GM21360 (cell line): ENCODE data around the gene KCNJ15.
"Not testable (repeated sequence)": the region's sequence is repeated elsewhere in the genome, so short reads cannot be mapped to it uniquely, and the experiment has no call there.

ENCODE experiments used
- ATAC-seq: cut with Tn5 transposase; IDR thresholded peaks from one replicate; pipeline ENCODE4 v1.9.1; 2021; ENCODE audit warnings: mild to moderate bottlenecking, moderate library complexity; ENCODE audit not compliant: unreplicated experiment

Gene KCNJ15

GRCh38 chr21:38256599-38257302 is at the start of gene KCNJ15:
Gene KCNJ15, plus strand, starts transcription at chr21:38256991. Its CDS starts 42,271 bp downstream, at chr21:38299262.
- ATAC-seq: no peak

DNA sequence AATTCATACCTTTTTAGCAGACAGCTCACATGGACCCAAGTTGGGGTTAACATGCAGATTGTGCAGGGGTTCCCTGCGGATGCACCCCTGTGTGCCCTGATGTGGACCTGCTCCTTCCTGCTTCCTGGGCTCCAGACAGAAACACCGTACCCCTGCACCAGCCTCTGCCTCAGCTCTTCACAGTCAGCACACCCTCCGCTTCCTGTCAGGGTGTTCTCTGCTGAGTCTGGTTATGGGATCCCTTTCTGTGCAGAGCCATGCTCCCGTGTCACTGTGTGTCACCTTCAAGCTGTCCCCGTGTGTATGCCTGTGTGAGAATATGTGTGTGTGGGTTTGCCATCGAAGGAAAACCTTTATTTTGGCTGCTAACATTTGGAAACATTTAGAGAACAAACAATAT is 48.7 kb upstream of the KCNJ15 start:
- no peak for ATAC-seq

- ATAC-seq: no peak
Observed at GRCh38 chr21:38211321-38211720, 45.5 kb upstream of the KCNJ15 start.

GRCh38 chr21:38212706-38213105 is 44.1 kb upstream of the KCNJ15 start:
- no peak for ATAC-seq

GRCh38 chr21:38219049-38219628 is 37.7 kb upstream of the KCNJ15 start:
- no peak for ATAC-seq

DNA sequence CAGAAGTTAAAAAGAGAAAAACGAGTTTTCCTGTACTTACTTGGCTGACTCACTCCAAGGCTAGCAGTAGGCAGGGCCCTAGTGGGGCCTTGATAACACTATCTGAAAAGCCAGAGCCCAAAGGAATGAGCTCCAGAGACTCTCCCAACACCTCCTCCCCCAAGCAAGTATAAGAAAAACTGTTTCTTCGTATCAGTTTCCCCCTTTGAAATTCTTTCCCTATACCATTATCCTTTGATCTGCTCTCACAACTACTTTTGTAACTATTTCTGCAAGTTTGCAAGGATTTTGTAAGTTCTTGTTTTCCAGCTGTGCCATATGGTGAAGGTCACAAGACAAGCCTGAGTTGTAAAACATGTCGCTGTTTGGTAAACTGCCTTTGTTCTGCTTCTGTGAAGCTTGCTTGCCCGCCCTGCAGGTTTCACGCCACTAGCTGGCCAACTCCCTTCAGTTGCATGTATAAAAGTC is 36.5 kb upstream of the KCNJ15 start:
- ATAC-seq: no peak

GRCh38 chr21:38221594-38221993 is 35.2 kb upstream of the KCNJ15 start:
- ATAC-seq: no peak

- ATAC-seq: no peak
Observed at GRCh38 chr21:38223893-38224540, 32.8 kb upstream of the KCNJ15 start.

DNA sequence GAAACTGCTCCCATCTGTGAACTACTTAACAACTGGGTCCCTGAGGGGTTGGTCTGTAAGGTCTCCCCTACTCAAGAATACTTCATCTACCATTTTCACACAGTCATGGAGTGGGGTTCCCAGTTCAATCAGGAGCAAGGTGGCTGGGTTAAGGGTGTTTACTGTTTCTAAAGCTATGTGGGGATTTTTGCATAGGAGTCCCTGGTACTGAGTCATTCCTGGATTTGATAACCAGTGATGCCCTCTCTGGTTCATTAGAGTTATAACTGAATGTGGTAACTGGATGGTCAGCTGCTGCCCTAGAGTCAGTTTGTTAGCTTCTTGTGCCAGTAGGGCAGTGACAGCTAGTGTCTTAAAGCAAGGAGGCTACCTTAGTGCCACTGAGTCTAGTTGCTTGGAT is 29.4 kb upstream of the KCNJ15 start:
- no peak for ATAC-seq

GRCh38 chr21:38228115-38228514 is 28.7 kb upstream of the KCNJ15 start:
- ATAC-seq: no peak

DNA sequence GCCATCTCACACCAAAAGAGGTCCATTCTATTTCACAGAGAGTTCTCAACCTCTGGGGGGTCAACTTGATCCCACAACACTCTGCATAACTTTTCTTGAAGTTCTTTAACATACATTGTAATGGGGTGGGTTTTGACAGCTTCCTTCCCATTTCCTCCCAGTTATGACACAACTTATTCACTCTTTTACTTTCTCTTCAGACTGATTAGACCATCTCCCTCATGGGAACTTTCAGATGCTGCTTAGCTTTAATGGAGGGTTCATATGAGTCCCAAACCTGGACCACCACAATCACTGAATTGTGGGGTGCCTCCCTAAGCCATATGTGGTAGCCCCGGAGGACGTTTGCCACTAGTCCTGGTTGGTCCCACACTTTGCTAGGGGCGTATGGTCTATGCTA is 28.3 kb upstream of the KCNJ15 start:
- no peak for ATAC-seq

- no peak for ATAC-seq
Observed at GRCh38 chr21:38229260-38229877, 27.4 kb upstream of the KCNJ15 start.

DNA sequence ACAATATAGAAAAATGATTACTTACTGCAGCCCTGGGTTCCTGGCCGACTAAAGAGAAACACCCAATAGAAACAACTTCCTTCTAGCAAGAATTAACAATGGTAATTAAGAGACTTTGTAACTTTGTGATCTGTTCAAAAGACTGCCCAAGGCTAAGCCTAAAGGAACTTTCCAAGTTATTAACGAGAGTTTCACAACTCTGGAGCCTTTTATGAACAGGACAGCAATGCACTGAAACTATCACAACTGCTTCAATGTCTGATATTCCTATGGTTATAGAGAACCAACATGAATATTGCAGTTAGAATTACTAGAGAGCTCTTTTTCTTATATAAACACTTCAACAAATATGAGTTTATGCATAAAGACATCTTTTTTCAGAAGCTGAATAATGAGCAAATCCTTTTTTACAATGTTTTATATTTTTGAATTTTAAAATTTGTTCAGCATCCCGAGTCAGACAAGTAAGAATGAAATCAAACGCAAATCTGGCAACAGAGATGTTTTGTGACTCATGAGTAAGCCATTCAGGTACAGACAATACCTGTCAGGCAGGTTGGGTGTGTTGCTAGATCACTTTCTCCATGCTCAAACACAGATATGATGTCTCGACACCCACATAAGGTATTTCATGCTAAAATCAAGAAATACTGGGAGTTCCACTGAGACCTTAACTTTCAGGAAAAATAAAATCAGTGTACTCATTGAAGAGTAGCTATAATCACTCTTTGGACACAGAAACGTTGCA is 22.2 kb upstream of the KCNJ15 start:
- ATAC-seq: no peak

GRCh38 chr21:38235251-38235650 is 21.5 kb upstream of the KCNJ15 start:
- not testable (repeated sequence) for ATAC-seq

DNA sequence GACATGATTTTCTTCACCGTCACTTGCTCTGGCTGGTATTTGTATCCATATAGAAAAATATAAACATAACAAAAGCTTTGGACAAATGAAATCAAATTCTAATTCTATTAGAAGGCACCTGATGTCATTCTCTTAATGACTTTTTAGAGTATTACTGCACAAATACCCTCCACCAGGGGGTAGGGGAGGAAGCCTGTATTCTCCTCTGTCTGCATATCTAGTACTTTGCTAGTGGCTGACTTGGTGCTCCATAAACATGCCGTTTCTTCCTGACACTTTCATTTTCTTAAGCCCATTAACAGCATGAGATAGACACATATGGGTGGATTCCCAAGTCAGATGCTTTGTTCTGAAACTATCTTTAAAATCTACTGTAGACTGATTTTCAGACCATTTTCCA is 20.6 kb upstream of the KCNJ15 start:
- ATAC-seq: no peak

- no peak for ATAC-seq
Observed at GRCh38 chr21:38239672-38240071, 17.1 kb upstream of the KCNJ15 start.

DNA sequence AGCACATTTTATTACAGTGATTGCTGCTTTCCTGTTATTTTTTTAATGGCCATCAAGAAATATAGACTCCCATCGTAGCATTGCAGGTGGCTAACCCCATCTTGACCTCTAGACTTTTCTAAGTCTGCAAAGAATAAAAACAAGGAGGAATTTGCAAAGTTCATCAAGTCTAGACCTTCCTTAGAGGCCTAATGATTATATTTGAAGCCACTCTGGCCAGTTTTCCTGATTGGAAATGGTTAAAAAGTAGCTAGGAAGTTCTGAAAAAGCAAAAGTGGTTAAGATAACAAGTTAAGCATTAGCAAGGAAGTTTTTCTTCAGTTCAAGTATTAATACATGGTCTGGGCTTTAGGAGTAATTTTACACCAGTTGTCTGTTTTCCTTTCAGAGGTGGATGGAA is 16.7 kb upstream of the KCNJ15 start:
- no peak for ATAC-seq

GRCh38 chr21:38241029-38241740 is 15.6 kb upstream of the KCNJ15 start:
- ATAC-seq: no peak

DNA sequence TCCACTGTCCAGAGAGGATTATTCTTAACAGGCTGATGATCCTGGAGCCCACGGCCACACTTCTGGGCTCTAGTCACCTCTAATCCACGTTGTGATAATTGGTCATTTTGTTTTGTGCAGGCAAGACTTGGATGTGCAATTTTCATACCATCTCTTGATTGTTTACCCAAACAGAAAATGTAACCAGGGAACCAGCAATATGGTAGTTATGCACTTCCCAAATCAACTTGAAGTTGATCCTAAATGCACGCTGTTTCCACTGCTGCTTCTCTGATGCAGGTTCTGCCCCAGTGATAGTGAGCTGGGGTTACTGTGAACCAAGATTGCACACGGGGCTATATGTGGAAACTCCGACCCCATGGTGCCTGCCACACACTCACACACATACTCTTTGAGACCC is 14.7 kb upstream of the KCNJ15 start:
- no peak for ATAC-seq

- no peak for ATAC-seq
Observed at GRCh38 chr21:38243732-38244406, 12.9 kb upstream of the KCNJ15 start.
